Right forelimb (tissue), 1 donor: ENCODE data around the gene DLGAP4.
"Not testable (repeated sequence)": the region's sequence is repeated elsewhere in the genome, so short reads cannot be mapped to it uniquely, and the experiment has no call there.

Experiments used
- DNase-seq: peaks from one replicate; pipeline ENCODE4 v3.0.0-alpha.2; 2018

Gene DLGAP4

GRCh38 chr20:36355469-36356171 lies 49.5 kb downstream of the DLGAP4 start:
- no peak for DNase-seq

GRCh38 chr20:36359668-36360406 lies 53.7 kb downstream of the DLGAP4 start:
- DNase-seq: no peak

- DNase-seq: no peak
These were observed 54.3 kb downstream of the DLGAP4 start for GRCh38 chr20:36360429-36360828.

GRCh38 chr20:36361406-36361805 lies 55.3 kb downstream of the DLGAP4 start:
- DNase-seq: no peak

GRCh38 chr20:36362261-36362660 lies 56.1 kb downstream of the DLGAP4 start:
- no peak for DNase-seq

GRCh38 chr20:36362978-36363713 lies 57.0 kb downstream of the DLGAP4 start:
- DNase-seq: no peak

- no peak for DNase-seq
These were observed 58.4 kb downstream of the DLGAP4 start for GRCh38 chr20:36364506-36364905.

- DNase-seq: no peak
These were observed 60.7 kb downstream of the DLGAP4 start for GRCh38 chr20:36366623-36367369.

- DNase-seq: no peak
These were observed 61.2 kb downstream of the DLGAP4 start for GRCh38 chr20:36367370-36367745.

- no peak for DNase-seq
These were observed 62.0 kb downstream of the DLGAP4 start for GRCh38 chr20:36367907-36368799.

GRCh38 chr20:36368869-36369268 lies 62.7 kb downstream of the DLGAP4 start:
- DNase-seq: no peak

- no peak for DNase-seq
These were observed 63.6 kb downstream of the DLGAP4 start for GRCh38 chr20:36369739-36370138.

- DNase-seq: no peak
These were observed 65.1 kb downstream of the DLGAP4 start for GRCh38 chr20:36370991-36371790.

- no peak for DNase-seq
These were observed 66.5 kb downstream of the DLGAP4 start for GRCh38 chr20:36372666-36373065.

- no peak for DNase-seq
These were observed 67.0 kb downstream of the DLGAP4 start for GRCh38 chr20:36373089-36373488.

GRCh38 chr20:36374995-36375394 lies 68.9 kb downstream of the DLGAP4 start:
- no peak for DNase-seq

GRCh38 chr20:36377348-36378326 lies 71.5 kb downstream of the DLGAP4 start:
- no peak for DNase-seq

- DNase-seq: no peak
These were observed 72.5 kb downstream of the DLGAP4 start for GRCh38 chr20:36378686-36379085.

- DNase-seq: not testable (repeated sequence)
These were observed 73.8 kb downstream of the DLGAP4 start for GRCh38 chr20:36379914-36380313.
